Lower lobe of right lung (tissue), 2 donors: ENCODE data around the gene STIL. TPM values are rescaled to one million over a fixed set of nuclear protein-coding genes. Genes with fewer than 3 reads are reported as not detected.

Experiments
- ATAC-seq, 2 donors: fragments of 200-7000 bp; cut with Tn5 transposase; one replicate each; pipeline ENCODE4 v1.9.1; 2020 to 2022; ENCODE audit warnings: mild to moderate bottlenecking in 2 of 2, moderate library complexity in 2 of 2
- DNase-seq: peaks from one replicate; pipeline ENCODE4 v3.0.0-alpha.2; 2020
- H3K27ac ChIP-seq: fragments of 200-600 bp; one replicate; pipeline ENCODE4 v1.8.0; 2022
- H3K27me3 ChIP-seq: fragments of 200-600 bp; one replicate; pipeline ENCODE4 v1.8.0; 2022; ENCODE audit warnings: low read depth
- H3K36me3 ChIP-seq: fragments of 200-600 bp; one replicate; pipeline ENCODE4 v1.8.0; 2022; ENCODE audit warnings: mild to moderate bottlenecking
- H3K4me1 ChIP-seq: fragments of 200-600 bp; one replicate; pipeline ENCODE4 v1.8.0; 2022
- H3K4me3 ChIP-seq: fragments of 200-600 bp; one replicate; pipeline ENCODE4 v1.8.0; 2022; ENCODE audit warnings: mild to moderate bottlenecking
- H3K9me3 ChIP-seq: fragments of 200-600 bp; one replicate; pipeline ENCODE4 v1.8.0; 2022
- intact Hi-C: fragments of 100-400 bp; cut with DNase I; formaldehyde crosslinking; loops from one replicate; pipeline ENCODE4 v1.11.0; 2022
- total RNA-seq: library from RNA; stranded (reverse); fragmentation: NEBNext Ultra II Directional; extraction: Animal tissue kit (Norgen Biotek cat#: 25700); gene quantifications from one replicate; pipeline ENCODE4 v1.2.1, GENCODE V29; 2021
- TF ChIP-seq, protein P1 (sequence below): fragments of 200-600 bp; IDR thresholded peaks from one replicate; pipeline ENCODE4 v1.8.0; 2022; ENCODE audit warnings: antibody characterized with exemption, mild to moderate bottlenecking
- donor health status: DM: no; HTN: yes; CAD: no; lungs with severe emphysema.

STIL gene
- total RNA-seq, 1 donor from 2014 or later: 1.6 TPM

- intact Hi-C loops: no loop called here
- Histone ChIP-seq H3K9me3 (no peaks in the 10 kb centered on the region), H3K4me1 (peaks cover 21% of the 10 kb centered on the region), H3K4me3 (no peak overlapping the region), H3K27ac (no peak overlapping the region), H3K36me3 (no peaks in the 10 kb centered on the region), H3K27me3 (peaks cover 4% of the 10 kb centered on the region)
- no peak for ATAC-seq
- DNase-seq: no peak
- TF ChIP-seq, protein P1, sequence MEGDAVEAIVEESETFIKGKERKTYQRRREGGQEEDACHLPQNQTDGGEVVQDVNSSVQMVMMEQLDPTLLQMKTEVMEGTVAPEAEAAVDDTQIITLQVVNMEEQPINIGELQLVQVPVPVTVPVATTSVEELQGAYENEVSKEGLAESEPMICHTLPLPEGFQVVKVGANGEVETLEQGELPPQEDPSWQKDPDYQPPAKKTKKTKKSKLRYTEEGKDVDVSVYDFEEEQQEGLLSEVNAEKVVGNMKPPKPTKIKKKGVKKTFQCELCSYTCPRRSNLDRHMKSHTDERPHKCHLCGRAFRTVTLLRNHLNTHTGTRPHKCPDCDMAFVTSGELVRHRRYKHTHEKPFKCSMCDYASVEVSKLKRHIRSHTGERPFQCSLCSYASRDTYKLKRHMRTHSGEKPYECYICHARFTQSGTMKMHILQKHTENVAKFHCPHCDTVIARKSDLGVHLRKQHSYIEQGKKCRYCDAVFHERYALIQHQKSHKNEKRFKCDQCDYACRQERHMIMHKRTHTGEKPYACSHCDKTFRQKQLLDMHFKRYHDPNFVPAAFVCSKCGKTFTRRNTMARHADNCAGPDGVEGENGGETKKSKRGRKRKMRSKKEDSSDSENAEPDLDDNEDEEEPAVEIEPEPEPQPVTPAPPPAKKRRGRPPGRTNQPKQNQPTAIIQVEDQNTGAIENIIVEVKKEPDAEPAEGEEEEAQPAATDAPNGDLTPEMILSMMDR: no peak
These were observed 74.9 kb downstream of the STIL start for GRCh38 chr1:47238935-47239592.

DNA sequence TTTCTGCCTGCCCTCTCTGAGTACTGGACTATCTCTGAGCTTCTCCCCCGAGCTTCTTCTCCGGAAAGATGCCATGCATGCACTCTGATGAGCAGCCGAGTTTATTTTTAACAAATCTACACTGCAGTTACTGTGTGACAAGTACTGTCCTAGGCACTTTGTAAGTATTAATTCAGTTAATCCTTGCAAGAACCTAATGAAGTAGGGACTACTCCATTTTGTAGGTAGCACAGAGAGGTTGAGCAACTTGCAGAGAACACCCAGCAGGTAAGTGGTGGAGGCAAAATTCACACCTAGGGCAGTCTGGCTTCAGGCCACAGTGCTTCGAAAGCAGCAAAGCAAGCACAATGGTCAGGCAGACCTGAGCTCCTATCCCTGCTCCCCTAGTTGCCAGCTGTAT lies 78.1 kb downstream of the STIL start:
- peaks cover 34% of the 10 kb centered on the region for H3K27me3 ChIP-seq
- intact Hi-C loops: no loop called here

GRCh38 chr1:47235241-47235681 lies 78.7 kb downstream of the STIL start:
- Histone ChIP-seq H3K9me3 (no peaks in the 10 kb centered on the region), H3K27me3 (peaks cover 40% of the 10 kb centered on the region), H3K27ac (peak overlapping the region; percentile 70), H3K4me1 (peaks cover 28% of the 10 kb centered on the region), H3K4me3 (no peak overlapping the region), H3K36me3 (no peaks in the 10 kb centered on the region)
- ATAC-seq: peak; percentile 22 to 51
- intact Hi-C loops: no loop called here
- DNase-seq: peak; percentile 65
- TF ChIP-seq, protein P1: no peak

More for the DNA sequence above, 78.1 kb downstream of the STIL start:
- TF ChIP-seq, protein P1: no peak
- no peak for DNase-seq
- ATAC-seq: no peak
- H3K36me3 ChIP-seq: no peaks in the 10 kb centered on the region
- H3K27ac ChIP-seq: peak overlapping the region; percentile 70
- no peaks in the 10 kb centered on the region for H3K9me3 ChIP-seq
- H3K4me3 ChIP-seq: no peak overlapping the region
- H3K4me1 ChIP-seq: peaks cover 28% of the 10 kb centered on the region

- H3K9me3 ChIP-seq: no peaks in the 10 kb centered on the region
- intact Hi-C loops: no loop called here
- H3K4me3 ChIP-seq: no peak overlapping the region
- H3K36me3 ChIP-seq: no peaks in the 10 kb centered on the region
- ATAC-seq: no peak
- peaks cover 28% of the 10 kb centered on the region for H3K4me1 ChIP-seq
- peaks cover 60% of the 10 kb centered on the region for H3K27me3 ChIP-seq
- peak overlapping the region; percentile 87 for H3K27ac ChIP-seq
- DNase-seq: no peak
- TF ChIP-seq, protein P1: no peak
These were observed 80.8 kb downstream of the STIL start for GRCh38 chr1:47233186-47233585.

DNA sequence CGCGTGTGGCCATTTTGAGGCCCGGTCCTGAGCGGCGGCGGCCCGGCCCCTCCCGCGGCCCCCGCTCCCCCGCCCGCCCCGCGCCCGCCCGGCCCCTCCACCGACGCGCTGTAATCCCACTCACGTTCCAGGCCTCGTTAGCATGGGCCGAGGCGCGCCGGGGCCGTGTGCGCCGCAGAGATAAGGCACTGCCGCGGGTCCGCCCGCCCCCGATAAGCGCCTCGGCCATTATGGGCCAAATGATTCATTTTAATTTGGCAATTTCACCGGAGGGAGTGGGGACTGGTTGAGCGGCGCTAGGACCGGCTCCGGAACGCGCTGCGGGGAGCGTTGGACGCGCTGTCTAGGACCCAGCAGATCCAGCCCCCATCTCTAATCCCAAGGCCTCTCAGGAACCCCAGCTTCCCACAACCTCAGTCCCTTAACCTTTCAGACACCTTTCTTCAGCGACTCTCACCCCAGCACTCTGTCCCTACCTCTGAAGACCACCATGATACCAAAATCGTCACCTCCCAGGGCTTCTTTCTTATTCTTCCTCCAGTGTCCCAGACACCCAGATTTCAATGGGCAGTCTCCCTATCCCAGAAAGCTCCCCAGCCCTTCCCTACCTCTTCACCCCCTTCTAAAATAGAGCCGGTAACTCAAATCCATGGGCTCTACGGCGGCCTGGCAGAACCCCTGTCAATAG lies 81.6 kb downstream of the STIL start, which contains the start of gene TAL1:
Gene TAL1 (minus strand): TSS at position 39 of the 688 bp plus-strand sequence. CDS start 6,337 bp downstream, outside the sequence.
- peaks cover 35% of the 10 kb centered on the region for H3K4me1 ChIP-seq
- H3K27ac ChIP-seq: peak within 1 kb of the TSS; percentile 87
- intact Hi-C loops: no loop called here
- ATAC-seq (peak; percentile 46 to 48), DNase-seq (peak; percentile 55)
- peak within 1 kb of the TSS; percentile 56 for H3K4me3 ChIP-seq
- TF ChIP-seq, protein P1: no peak
- no peaks in the 10 kb centered on the region for H3K36me3 ChIP-seq
- peaks cover 69% of the 10 kb centered on the region for H3K27me3 ChIP-seq
- no peaks in the 10 kb centered on the region for H3K9me3 ChIP-seq
